SW480 (cell line): Measurements from ENCODE around the gene YTHDF2.
A peak's percentile ranks its signal among the peaks of the same experiment; 100 is the strongest.
"Not testable (repeated sequence)": the region's sequence is repeated elsewhere in the genome, so short reads cannot be mapped to it uniquely, and the experiment has no call there.

Experiments
- DNase-seq: peaks from one replicate; pipeline ENCODE4 v3.0.0-alpha.2; 2016; ENCODE audit warnings: low spot score

Gene YTHDF2

DNA sequence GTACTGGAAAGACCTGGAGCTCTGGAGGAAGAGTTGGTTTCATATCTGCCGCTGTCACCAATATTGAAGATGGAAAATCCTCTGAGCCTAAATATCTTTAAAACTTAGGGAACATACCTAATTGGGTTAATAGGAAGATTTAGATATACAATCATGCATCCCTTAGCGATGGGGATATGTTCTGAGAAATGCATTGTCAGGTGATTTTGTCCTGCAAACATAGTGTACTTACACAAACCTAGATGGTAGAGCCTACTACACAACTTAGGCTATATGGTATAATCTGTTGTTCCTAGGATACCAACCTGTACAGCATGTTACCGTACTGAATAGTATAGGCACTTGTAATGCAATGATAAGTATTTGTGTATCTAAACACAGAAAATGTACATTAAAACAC lies 22.5 kb downstream of the YTHDF2 start:
- DNase-seq = no peak

DNA sequence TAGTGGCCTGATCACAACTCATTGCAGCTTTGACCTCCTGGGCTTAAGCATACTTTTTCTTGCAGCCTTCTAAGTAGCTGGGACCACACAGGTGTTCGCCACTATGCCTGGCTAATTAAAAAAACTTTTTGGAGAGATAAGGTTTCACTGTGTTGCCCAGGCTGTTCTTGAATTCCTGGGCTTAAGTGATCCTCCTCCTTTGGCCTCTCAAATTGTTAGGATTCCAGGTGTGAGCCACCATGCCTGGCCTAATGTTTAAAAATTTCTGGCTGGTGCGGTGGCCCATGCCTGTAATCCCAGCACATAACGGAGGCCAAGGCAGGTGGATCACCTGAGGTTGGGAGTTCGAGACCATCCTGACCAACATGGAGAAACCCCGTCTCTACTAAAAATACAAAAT lies 24.4 kb downstream of the YTHDF2 start:
- DNase-seq = no peak

- DNase-seq = no peak
Observed at GRCh38 chr1:28766532-28767183, 29.9 kb downstream of the YTHDF2 start.

DNA sequence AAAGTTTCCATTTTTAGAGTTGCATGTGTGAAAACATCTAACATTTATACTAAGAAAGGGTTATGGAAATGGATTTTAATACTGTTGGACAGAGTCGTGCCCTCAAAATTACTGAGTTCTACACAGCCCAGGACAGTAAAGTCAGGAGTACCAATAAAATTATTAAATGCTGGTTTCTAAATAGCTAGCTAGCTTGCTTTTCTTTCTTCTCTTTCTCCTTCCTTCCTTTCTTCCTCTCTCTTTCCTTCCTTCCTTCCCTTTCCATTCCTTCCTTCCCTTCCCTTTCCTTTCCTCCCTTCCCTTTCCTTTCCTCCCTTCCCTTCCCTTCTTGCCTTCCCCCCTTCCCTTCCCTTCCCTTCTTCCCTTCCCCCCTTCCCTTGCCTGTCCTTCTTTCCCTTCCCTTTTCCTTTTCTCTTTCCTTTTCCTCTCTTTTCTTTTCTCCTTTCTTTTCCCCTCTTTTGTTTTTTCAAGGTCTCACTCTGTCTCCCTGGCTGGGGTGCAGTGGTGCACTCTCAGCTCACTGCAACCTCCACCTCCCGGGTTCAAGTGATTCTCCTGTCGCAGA lies 33.9 kb downstream of the YTHDF2 start:
- DNase-seq = no peak

DNA sequence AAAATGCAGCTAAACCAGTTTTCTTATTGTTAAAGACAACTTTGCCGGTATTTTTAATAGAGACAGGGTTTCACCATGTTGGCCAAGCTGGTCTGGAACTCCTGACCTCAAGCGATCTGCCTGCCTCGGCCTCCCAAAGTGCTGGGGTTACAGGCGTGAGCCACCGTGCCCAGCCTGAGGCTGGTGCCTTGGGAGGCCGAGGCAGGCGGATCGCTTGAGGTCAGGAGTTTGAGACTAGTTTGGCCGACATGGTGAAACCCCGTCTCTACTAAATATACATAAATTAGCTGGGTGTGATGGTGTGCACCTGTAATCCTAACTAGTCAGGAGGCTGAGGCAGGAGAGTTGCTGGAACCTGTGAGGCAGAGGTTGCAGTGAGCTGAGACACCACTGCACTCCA lies 35.2 kb downstream of the YTHDF2 start:
- DNase-seq = not testable (repeated sequence)

- DNase-seq = no peak
Observed at GRCh38 chr1:28773105-28773504, 36.4 kb downstream of the YTHDF2 start.

GRCh38 chr1:28775121-28775942 lies 38.6 kb downstream of the YTHDF2 start:
- peak; percentile 73 for DNase-seq

DNA sequence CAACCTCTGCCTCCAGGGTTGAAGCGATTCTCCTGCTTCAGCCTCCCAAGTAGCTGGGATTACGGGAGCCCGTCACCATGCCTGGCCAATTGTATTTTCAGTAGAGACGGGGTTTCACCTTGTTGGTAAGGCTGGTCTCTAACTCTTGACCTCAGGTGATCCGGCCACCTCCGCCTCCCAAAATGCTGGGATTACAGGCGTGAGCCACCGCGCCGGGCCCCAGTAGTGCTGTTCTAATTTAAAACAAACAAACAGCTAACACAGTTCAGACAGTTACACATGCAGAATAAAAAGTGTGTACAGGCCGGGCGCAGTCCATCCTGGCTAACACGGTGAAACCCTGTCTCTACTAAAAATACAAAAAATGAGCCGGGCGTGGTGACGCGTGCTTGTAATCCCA lies 39.6 kb downstream of the YTHDF2 start:
- DNase-seq = no peak

GRCh38 chr1:28778021-28778420 lies 41.3 kb downstream of the YTHDF2 start:
- no peak for DNase-seq

GRCh38 chr1:28779751-28780408 lies 43.1 kb downstream of the YTHDF2 start:
- DNase-seq = no peak

DNA sequence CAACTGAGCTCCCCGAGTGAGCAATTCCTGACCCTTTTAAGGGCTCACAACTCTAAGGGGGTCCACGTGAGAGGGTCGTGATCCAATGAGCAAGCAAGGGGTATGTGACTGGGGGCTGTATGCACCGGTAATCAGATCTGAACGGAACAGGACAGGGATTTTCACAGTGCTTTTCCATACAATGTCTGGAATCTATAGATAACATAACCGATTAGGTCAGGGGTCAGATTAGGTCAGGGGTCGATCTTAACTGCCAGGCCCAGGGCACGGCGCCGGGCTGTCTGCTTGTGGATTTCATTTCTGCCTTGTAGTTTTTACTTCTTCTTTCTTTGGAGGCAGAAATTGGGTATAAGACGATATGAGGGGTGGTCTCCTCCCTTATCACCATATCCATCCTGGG lies 44.6 kb downstream of the YTHDF2 start:
- DNase-seq = no peak

DNA sequence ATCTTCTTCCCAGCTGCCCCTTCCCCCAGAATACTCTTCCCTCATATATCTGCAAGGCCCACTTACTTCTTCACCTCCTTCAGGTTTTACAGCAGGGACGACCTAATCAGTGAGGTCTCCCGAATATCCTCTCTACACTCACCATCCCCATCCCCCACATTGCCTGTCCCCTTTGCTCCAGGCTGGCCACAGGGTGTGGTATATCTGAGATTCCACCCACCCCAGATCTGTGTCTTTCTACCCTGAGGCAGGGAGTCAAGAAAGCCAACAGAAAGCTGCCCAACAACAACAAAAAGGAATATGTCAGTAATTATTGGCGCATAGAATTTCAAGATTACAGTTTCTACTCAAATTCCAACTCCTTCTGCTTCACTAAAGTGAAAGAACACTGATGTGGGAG lies 45.3 kb downstream of the YTHDF2 start:
- DNase-seq = no peak

- no peak for DNase-seq
Observed at GRCh38 chr1:28783363-28783762, 46.6 kb downstream of the YTHDF2 start.

GRCh38 chr1:28789412-28789811 lies 52.7 kb downstream of the YTHDF2 start:
- DNase-seq = no peak

GRCh38 chr1:28789816-28790215 lies 53.1 kb downstream of the YTHDF2 start:
- DNase-seq = no peak

DNA sequence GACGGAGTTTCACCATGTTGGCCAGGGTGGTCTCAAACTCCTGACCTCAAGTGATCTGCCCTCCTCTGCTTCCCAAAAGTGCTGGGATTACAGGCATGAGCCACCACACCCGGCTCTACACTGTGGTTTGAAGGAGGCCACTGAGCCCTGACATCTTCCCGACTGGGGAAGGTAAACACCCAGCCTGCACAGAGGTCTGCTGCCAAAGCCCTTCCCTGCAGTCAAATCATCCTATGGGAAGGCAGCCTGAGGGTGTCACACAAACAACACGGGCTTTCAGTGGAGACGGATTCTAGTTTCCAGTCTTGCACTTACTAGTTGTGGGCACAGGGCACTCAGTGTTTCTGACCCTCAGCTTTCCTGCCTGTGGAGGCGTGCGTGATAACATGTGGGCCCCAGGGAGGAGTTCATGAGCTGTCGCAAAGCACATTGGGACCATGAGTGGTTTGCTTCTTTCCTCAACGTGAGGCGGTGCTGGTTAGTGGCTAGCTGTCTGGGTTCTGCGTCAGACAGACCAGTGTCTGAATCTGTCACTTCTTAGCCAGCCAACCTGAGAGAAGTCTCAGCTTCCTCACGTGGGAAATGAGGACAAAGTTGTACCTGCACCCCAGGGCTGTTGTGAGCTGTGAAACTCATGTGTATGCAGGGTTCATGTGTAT lies 53.8 kb downstream of the YTHDF2 start:
- no peak for DNase-seq

- DNase-seq = not testable (repeated sequence)
Observed at GRCh38 chr1:28791929-28792328, 55.2 kb downstream of the YTHDF2 start.

DNA sequence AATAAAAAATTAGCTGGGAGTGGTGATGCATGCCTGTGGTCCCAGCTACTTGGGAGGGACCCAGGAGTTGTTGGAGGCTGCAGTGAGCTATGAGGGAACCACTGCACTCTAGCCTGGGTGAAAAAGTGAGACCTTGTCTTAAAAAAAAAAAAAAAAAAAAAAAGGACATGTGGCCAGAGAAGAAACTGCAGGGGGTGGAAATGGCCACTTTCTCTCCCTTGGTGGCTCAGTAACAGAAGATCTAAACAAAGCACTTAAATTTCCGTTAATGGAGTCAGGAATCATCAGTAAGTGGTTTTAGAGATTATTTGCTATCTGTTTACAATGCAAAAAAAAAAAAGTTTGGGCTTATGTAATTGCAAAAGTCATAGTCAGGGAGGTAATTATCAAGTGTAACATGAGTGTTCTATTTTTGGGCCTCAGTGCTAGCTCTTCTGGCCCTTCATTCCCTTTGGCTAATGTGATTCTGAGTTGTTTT lies 55.9 kb downstream of the YTHDF2 start:
- DNase-seq = no peak

DNA sequence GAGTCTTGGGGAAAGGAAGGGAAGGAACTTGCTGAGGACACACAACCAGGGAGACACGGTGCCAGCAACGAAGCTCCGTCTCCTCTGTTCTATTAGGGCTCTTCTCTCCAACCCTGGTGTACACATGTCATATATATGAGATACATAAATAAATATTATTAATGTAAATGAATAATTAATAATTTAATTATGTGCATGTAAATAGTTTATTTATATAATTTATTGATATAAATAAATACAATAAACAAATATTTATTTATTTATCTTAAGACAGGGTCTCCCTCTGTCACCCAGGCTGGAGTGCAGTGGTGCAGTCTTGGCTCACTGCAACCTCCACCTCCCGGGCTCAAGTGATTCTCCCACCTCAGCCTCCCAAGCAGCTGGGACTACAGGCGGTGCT lies 57.8 kb downstream of the YTHDF2 start:
- DNase-seq = not testable (repeated sequence)

DNA sequence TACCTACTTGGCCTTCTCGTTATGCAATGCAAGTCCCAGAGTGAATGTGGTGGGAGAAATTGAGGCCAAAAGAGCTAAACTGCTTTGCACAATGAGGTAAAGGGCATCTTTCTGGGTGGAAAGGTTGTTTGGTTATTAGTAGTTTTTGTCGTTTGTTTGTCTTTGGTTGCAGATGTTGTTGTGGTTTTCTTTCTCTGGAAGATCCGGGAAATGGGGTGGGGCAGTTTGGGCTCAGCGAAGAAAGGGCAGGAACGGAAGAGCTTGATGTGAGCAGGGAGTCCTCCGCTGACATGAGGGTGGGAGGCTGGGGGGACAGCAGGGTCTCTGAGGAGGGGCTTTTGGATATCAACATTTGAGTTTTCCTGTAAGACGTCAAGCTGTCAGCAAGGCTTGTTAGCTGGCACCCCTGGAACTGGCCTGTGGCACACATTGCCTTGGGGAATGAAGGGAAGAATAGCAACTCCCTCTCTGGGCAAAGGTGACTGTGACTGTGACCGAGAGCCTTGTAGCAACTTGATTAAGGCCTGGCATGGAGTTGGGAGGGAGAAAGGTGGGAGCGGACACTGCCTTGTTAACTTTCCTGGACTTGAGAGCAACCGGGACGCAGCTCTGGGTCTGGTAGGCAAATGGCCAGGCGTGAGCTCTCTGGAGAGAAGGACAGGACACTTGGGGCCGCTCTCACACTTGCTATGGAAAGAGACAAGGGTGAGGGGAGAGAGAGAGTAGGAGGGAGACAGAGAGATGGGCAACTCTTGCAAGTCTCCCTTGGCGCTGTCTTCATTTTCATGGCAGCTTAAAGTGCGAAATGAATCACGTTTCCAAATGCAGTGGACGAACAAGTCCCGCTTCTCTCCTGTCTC lies 59.8 kb downstream of the YTHDF2 start:
- no peak for DNase-seq

- DNase-seq = no peak
Observed at GRCh38 chr1:28800324-28800723, 63.6 kb downstream of the YTHDF2 start.
